ENCODE measurements around the gene FAM219B.

DNA sequence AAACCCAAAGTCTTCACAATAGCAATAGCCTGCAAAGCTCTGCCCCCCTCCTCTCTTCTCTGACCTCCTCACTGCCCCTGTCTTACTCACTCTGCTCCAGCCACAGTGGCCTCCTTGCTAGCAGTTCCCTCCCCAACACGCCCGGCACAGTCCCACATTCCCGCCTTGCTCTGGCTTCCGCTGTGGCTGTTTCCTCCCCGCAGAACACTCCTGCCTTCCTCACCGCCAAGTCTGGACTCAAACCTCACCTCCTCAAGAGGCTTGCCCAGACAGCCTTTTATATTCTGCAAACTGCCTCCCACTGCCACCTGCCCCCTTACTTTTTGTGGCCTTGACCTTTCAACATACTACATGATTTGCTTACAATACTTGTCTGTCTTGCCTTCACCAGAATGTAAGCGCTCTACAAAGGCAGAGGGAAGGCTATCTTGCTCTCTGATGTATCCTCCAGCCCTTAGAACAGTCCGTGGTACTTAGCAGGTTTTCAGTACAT lies 17.2 kb downstream of the FAM219B start:
- TF ChIP-seq, protein P1, sequence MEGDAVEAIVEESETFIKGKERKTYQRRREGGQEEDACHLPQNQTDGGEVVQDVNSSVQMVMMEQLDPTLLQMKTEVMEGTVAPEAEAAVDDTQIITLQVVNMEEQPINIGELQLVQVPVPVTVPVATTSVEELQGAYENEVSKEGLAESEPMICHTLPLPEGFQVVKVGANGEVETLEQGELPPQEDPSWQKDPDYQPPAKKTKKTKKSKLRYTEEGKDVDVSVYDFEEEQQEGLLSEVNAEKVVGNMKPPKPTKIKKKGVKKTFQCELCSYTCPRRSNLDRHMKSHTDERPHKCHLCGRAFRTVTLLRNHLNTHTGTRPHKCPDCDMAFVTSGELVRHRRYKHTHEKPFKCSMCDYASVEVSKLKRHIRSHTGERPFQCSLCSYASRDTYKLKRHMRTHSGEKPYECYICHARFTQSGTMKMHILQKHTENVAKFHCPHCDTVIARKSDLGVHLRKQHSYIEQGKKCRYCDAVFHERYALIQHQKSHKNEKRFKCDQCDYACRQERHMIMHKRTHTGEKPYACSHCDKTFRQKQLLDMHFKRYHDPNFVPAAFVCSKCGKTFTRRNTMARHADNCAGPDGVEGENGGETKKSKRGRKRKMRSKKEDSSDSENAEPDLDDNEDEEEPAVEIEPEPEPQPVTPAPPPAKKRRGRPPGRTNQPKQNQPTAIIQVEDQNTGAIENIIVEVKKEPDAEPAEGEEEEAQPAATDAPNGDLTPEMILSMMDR (IDR thresholded peaks at IDR 0.05): no peak
- no peak for TF ChIP-seq POLR2A (IDR thresholded peaks at IDR 0.05)

All from esophagus squamous epithelium (tissue), 4 donors.